Ovary (tissue), 3 donors: ENCODE data around the gene C19orf81.

Experiments
- EP300 ChIP-seq: sonication (generic); formaldehyde crosslinking; IDR thresholded peaks from one replicate; pipeline ENCODE4 v1.6.1; 2017; ENCODE audit warnings: antibody characterized with exemption
- POLR2A ChIP-seq: fragments of 450-650 bp; IDR thresholded peaks from one replicate; pipeline ENCODE4 v1.6.1; 2017; ENCODE audit warnings: antibody characterized with exemption, mild to moderate bottlenecking, moderate library complexity
- TF ChIP-seq, protein P1 (sequence below), 3 donors: fragments of 450-650 bp in 2 of 3; fragments of 200-600 bp in 1 of 3; IDR thresholded peaks; one replicate each; pipeline versions ENCODE4 v1.5.1 to v1.8.0; 2016 to 2022; ENCODE audit warnings: antibody characterized with exemption in 3 of 3, mild to moderate bottlenecking in 1 of 3
- donor health status: DM: no; HTN: no; CAD: no.

DNA sequence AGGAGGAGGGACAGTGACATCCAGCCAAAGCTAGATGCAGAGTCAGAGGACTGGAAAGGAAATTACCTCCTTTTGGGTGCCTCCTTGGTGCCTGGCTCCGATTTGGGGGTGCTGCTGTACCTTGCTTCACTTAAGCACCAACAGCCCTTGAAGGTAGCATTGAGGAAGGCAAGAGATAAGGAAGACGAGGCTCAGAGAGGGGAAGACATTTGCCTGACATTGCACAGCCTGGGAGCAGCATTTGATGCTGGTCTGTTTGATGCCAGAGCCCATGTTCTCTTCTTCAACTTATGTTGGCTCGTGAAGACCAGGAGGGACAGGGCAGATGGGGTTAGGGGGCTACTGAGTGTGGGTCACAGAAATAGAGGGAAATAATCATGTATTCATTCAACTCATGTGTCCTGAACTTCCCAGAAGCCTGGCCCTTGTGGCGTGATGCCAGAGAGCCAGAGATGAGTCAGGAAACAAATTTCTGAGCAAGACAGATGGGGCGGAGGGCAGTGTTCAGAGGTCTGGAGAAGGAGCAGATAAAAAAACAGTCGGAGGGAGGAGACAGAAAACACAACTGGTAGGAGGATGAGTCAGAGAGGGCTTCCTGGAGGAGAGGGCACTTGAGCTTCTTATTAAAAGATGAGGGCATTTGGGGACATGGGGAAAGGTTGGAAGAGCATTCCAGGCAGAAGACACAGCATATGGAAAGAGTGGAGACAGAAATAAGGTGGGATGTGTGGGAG, 3.0 kb upstream of the C19orf81 start:
- TF ChIP-seq POLR2A (no peak), EP300 (no peak)
- TF ChIP-seq, protein P1, sequence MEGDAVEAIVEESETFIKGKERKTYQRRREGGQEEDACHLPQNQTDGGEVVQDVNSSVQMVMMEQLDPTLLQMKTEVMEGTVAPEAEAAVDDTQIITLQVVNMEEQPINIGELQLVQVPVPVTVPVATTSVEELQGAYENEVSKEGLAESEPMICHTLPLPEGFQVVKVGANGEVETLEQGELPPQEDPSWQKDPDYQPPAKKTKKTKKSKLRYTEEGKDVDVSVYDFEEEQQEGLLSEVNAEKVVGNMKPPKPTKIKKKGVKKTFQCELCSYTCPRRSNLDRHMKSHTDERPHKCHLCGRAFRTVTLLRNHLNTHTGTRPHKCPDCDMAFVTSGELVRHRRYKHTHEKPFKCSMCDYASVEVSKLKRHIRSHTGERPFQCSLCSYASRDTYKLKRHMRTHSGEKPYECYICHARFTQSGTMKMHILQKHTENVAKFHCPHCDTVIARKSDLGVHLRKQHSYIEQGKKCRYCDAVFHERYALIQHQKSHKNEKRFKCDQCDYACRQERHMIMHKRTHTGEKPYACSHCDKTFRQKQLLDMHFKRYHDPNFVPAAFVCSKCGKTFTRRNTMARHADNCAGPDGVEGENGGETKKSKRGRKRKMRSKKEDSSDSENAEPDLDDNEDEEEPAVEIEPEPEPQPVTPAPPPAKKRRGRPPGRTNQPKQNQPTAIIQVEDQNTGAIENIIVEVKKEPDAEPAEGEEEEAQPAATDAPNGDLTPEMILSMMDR (IDR thresholded peaks at IDR 0.05): no peak
